ENCODE measurements around the gene PRSS23. TPM values are rescaled to one million over a fixed set of nuclear protein-coding genes. Genes with fewer than 3 reads are reported as not detected.

PRSS23 gene
- total RNA-seq, 1 experiment from 2014 or later, result 3.8 TPM

GRCh38 chr11:86805873-86806310, 5.5 kb downstream of the PRSS23 start (continued):
- TF ChIP-seq POLR2A (IDR thresholded peaks at IDR 0.05; ENCODE audit: borderline replicate concordance, extremely low read depth, insufficient read depth, insufficient read length), result no peak
- no peak for TF ChIP-seq ELF1 (IDR thresholded peaks at IDR 0.05; ENCODE audit: borderline replicate concordance, low read depth)
- no peak for TF ChIP-seq SRF (IDR thresholded peaks at IDR 0.05; ENCODE audit: low read depth)

GRCh38 chr11:86806903-86807302, 6.6 kb downstream of the PRSS23 start:
- H3K27me3 ChIP-seq (ENCODE audit: insufficient read depth, low read length), result no peaks in the 10 kb centered on the region; the same call in none of the 2 replicates
- no peak for ATAC-seq
- no peak overlapping the region for H3K9ac ChIP-seq (ENCODE audit: low read length)
- peaks cover 10 to 28% of the 10 kb centered on the region in 2 experiments for H3K4me1 ChIP-seq (ENCODE audit: control insufficient read depth in 1 of 2, insufficient read depth in 2 of 2, low read length in 2 of 2)
- ChIA-PET RAD21 (ENCODE audit: low non-redundant PET in 1 of 2, low total read pairs in 2 of 2, uncharacterized antibody in 2 of 2, unreplicated experiment in 2 of 2) (no interaction called here), CTCF (interaction anchor here (1.2 to 1.5 kb wide), 2 partner anchors 198 to 350 kb away, joined by 3 to 6 read pairs; no protein-coding TSS in a partner anchor), POLR2A (no interaction called here)
- H3K9me3 ChIP-seq (ENCODE audit: control insufficient read depth in 1 of 2, insufficient read depth in 1 of 2, low read depth in 1 of 2, low read length in 2 of 2), result no peaks in the 10 kb centered on the region
- no peak for DNase-seq (ENCODE audit: low read depth, low spot score)
- no peaks in the 10 kb centered on the region for H3K79me2 ChIP-seq (ENCODE audit: insufficient read depth, low read length)
- no peaks in the 10 kb centered on the region for H4K20me1 ChIP-seq (ENCODE audit: insufficient read depth)
- H3K27ac ChIP-seq (ENCODE audit: low read depth, low read length), result no peak overlapping the region
- BruUV-seq (replicated peaks), result no TSS peak
- TF ChIP-seq ZBTB33 (IDR thresholded peaks at IDR 0.05; ENCODE audit: extremely low read depth, insufficient replicate concordance, low read length), result no peak
- no peak for TF ChIP-seq FOSL1 (IDR thresholded peaks at IDR 0.05; ENCODE audit: low read depth)
- no peak for TF ChIP-seq EGR1 (IDR thresholded peaks at IDR 0.05; ENCODE audit: low read depth)
- no peak for TF ChIP-seq EZH2phosphoT487 (IDR thresholded peaks at IDR 0.05; ENCODE audit: borderline replicate concordance)
- no peak for TF ChIP-seq YY1 (IDR thresholded peaks at IDR 0.05; ENCODE audit: extremely low read depth, insufficient replicate concordance, low read depth, low read length)
- no peak for TF ChIP-seq SP1 (IDR thresholded peaks at IDR 0.05; ENCODE audit: low read depth)
- TF ChIP-seq POLR2A (IDR thresholded peaks at IDR 0.05; ENCODE audit: borderline replicate concordance, extremely low read depth, insufficient read depth, insufficient read length), result no peak
- no peak for TF ChIP-seq CBX3 (IDR thresholded peaks at IDR 0.05; ENCODE audit: low read depth)
- no peak for TF ChIP-seq POLR2AphosphoS5 (IDR thresholded peaks at IDR 0.05; ENCODE audit: low read depth, low read length)
- TF ChIP-seq SIN3A (IDR thresholded peaks at IDR 0.05; ENCODE audit: low read depth), result no peak
- no peak for TF ChIP-seq JUND (IDR thresholded peaks at IDR 0.05)
- no peak for TF ChIP-seq EZH2 (IDR thresholded peaks at IDR 0.05)
- no peak for TF ChIP-seq MAX (IDR thresholded peaks at IDR 0.05)
- TF ChIP-seq TCF7L2 (IDR thresholded peaks at IDR 0.05; ENCODE audit: borderline replicate concordance, extremely low read depth, insufficient read depth, insufficient read length), result no peak
- intact Hi-C loops (cut with micrococcal nuclease), result no loop called here
- no peak overlapping the region for H2AFZ ChIP-seq (ENCODE audit: low read depth, low read length, poor library complexity, severe bottlenecking)
- H3K4me3 ChIP-seq (replicated peaks in 1 of 2; ENCODE audit: low read depth in 1 of 2, low read length in 2 of 2), result no peak overlapping the region
- no peaks in the 10 kb centered on the region for H3K36me3 ChIP-seq (ENCODE audit: control insufficient read depth in 1 of 2, insufficient read depth in 2 of 2, low read length in 2 of 2)
- no peak overlapping the region for H3K4me2 ChIP-seq (ENCODE audit: low read length)
- H3K9me2 ChIP-seq (ENCODE audit: insufficient read depth), result no peaks in the 10 kb centered on the region
